GM12873 (cell line): ENCODE results near the gene VOPP1.

Experiments
- CTCF ChIP-seq: IDR thresholded peaks from 2 replicates; pipeline ENCODE4 v1.5.1; 2012; ENCODE audit warnings: low read depth, mild to moderate bottlenecking, moderate library complexity, low read length, control low read depth; ENCODE audit not compliant: insufficient read depth; ENCODE audit errors: missing control alignments

Gene VOPP1

GRCh38 chr7:55477781-55478374 lies 94.4 kb downstream of the VOPP1 start:
- no peak for TF ChIP-seq CTCF

GRCh38 chr7:55476852-55477780 lies 95.2 kb downstream of the VOPP1 start:
- TF ChIP-seq CTCF, result no peak

GRCh38 chr7:55475855-55476803 lies 96.2 kb downstream of the VOPP1 start:
- no peak for TF ChIP-seq CTCF

GRCh38 chr7:55474944-55475854 lies 97.1 kb downstream of the VOPP1 start:
- TF ChIP-seq CTCF, result no peak

GRCh38 chr7:55473932-55474331 lies 98.4 kb downstream of the VOPP1 start:
- no peak for TF ChIP-seq CTCF

GRCh38 chr7:55472928-55473725 lies 99.2 kb downstream of the VOPP1 start:
- TF ChIP-seq CTCF, result no peak
